Spinal cord (tissue), 10 donors: ENCODE data around the gene PAPOLG. TPM values are rescaled to one million over a fixed set of nuclear protein-coding genes. Genes with fewer than 3 reads are reported as not detected.

Experiments
- DNase-seq, 6 donors: peaks; one replicate each; pipeline versions ENCODE4 v3.0.0 to v3.0.0-alpha.2; 2013 to 2015; ENCODE audit warnings: low spot score in 6 of 6, low read depth in 4 of 6
- H3K27ac ChIP-seq: one replicate; pipeline ENCODE4 v1.5.1; 2013; ENCODE audit warnings: low read depth, low read length, control low read depth
- H3K27me3 ChIP-seq: one replicate; pipeline ENCODE4 v1.6.1; 2013; ENCODE audit warnings: low read length; ENCODE audit not compliant: control insufficient read depth, insufficient read depth
- H3K36me3 ChIP-seq: one replicate; pipeline ENCODE4 v1.6.1; 2013; ENCODE audit warnings: low read length; ENCODE audit not compliant: control insufficient read depth, insufficient read depth
- H3K4me1 ChIP-seq: one replicate; pipeline ENCODE4 v1.6.1; 2013; ENCODE audit warnings: low read length; ENCODE audit not compliant: control insufficient read depth, insufficient read depth
- H3K4me3 ChIP-seq: one replicate; pipeline ENCODE4 v1.5.1; 2013; ENCODE audit warnings: low read depth, low read length, control low read depth
- H3K9me3 ChIP-seq: one replicate; pipeline ENCODE4 v1.6.1; 2013; ENCODE audit warnings: low read length; ENCODE audit not compliant: control insufficient read depth, insufficient read depth
- WGBS: methylation state at CpG from one replicate; pipeline ENCODE4 v1.1.5; 2013; ENCODE audit warnings: missing lambda C conversion rate; ENCODE audit not compliant: insufficient coverage; 5-methylcytosine and 5-hydroxymethylcytosine counted together
- polyA plus RNA-seq, 2 donors: library from polyadenylated mRNA; unstranded; fragments of 120-200 nt; gene quantifications; one replicate each; pipeline ENCODE4 v1.2.1, GENCODE V29; 2013; ENCODE audit not compliant: insufficient read length in 2 of 2
- total RNA-seq, 2 donors: library from RNA; depleted of rRNA in 1 of 2; stranded (reverse); fragments of 120-200 nt in 1 of 2; fragments of >200 nt in 1 of 2; gene quantifications; one replicate each; pipeline versions ENCODE4 v1.2.3 to v1.2.4, GENCODE V29; 2013 to 2014
- donor health status: healthy.

Gene PAPOLG
- total and polyA plus RNA-seq, 4 donors: 18.2 to 31.6 (median 20.5) TPM

GRCh38 chr2:60827369-60827768, 71.3 kb downstream of the PAPOLG start:
- DNase-seq: no peak
- 79% methylated on average over 9 of the region's 9 CpGs for WGBS
- Histone ChIP-seq H3K4me3 (no peak overlapping the region), H3K36me3 (no peaks in the 10 kb centered on the region), H3K4me1 (no peaks in the 10 kb centered on the region), H3K9me3 (no peaks in the 10 kb centered on the region), H3K27ac (no peak overlapping the region), H3K27me3 (no peaks in the 10 kb centered on the region)

- Histone ChIP-seq H3K4me3 (no peak overlapping the region), H3K9me3 (no peaks in the 10 kb centered on the region), H3K4me1 (no peaks in the 10 kb centered on the region), H3K36me3 (no peaks in the 10 kb centered on the region), H3K27me3 (no peaks in the 10 kb centered on the region), H3K27ac (no peak overlapping the region)
- WGBS: 88% methylated on average over 3 of the region's 4 CpGs
- no peak for DNase-seq
These were observed 74.9 kb downstream of the PAPOLG start for GRCh38 chr2:60830991-60831390.

GRCh38 chr2:60831921-60832320, 75.9 kb downstream of the PAPOLG start:
- Histone ChIP-seq H3K4me1 (no peaks in the 10 kb centered on the region), H3K4me3 (no peak overlapping the region), H3K27ac (no peak overlapping the region), H3K27me3 (no peaks in the 10 kb centered on the region), H3K9me3 (no peaks in the 10 kb centered on the region), H3K36me3 (no peaks in the 10 kb centered on the region)
- DNase-seq: no peak

GRCh38 chr2:60832621-60833020, 76.6 kb downstream of the PAPOLG start:
- DNase-seq: no peak
- WGBS: no CpG with 5 or more reads among the region's 2 CpGs

GRCh38 chr2:60834270-60834717, 78.2 kb downstream of the PAPOLG start:
- Histone ChIP-seq H3K4me3 (no peak overlapping the region), H3K4me1 (no peaks in the 10 kb centered on the region), H3K36me3 (no peaks in the 10 kb centered on the region), H3K27ac (no peak overlapping the region), H3K9me3 (no peaks in the 10 kb centered on the region), H3K27me3 (no peaks in the 10 kb centered on the region)
- 100% methylated on average over 1 of the region's 2 CpGs for WGBS
- no peak for DNase-seq

More at GRCh38 chr2:60832621-60833020, 76.6 kb downstream of the PAPOLG start:
- H3K36me3 ChIP-seq: no peaks in the 10 kb centered on the region
- H3K27me3 ChIP-seq: no peaks in the 10 kb centered on the region
- H3K27ac ChIP-seq: no peak overlapping the region
- H3K4me1 ChIP-seq: no peaks in the 10 kb centered on the region
- no peaks in the 10 kb centered on the region for H3K9me3 ChIP-seq
- no peak overlapping the region for H3K4me3 ChIP-seq

- Histone ChIP-seq H3K9me3 (no peaks in the 10 kb centered on the region), H3K4me3 (no peak overlapping the region), H3K36me3 (no peaks in the 10 kb centered on the region), H3K27me3 (no peaks in the 10 kb centered on the region), H3K4me1 (no peaks in the 10 kb centered on the region), H3K27ac (no peak overlapping the region)
- no CpG with 5 or more reads among the region's 3 CpGs for WGBS
- DNase-seq: no peak
These were observed 80.4 kb downstream of the PAPOLG start for GRCh38 chr2:60836491-60836890.

GRCh38 chr2:60837123-60837522, 81.1 kb downstream of the PAPOLG start:
- WGBS: no CpG with 5 or more reads among the region's 1 CpG
- no peak overlapping the region for H3K27ac ChIP-seq
- DNase-seq: no peak
- H3K4me1 ChIP-seq: no peaks in the 10 kb centered on the region
- no peaks in the 10 kb centered on the region for H3K9me3 ChIP-seq
- H3K4me3 ChIP-seq: no peak overlapping the region
- no peaks in the 10 kb centered on the region for H3K36me3 ChIP-seq
- H3K27me3 ChIP-seq: no peaks in the 10 kb centered on the region

- WGBS: no CpG with 5 or more reads among the region's 3 CpGs
- H3K27ac ChIP-seq: no peak overlapping the region
These were observed 82.4 kb downstream of the PAPOLG start for GRCh38 chr2:60838481-60838880.

GRCh38 chr2:60839126-60839813, 83.2 kb downstream of the PAPOLG start:
- Histone ChIP-seq H3K27ac (no peak overlapping the region), H3K27me3 (no peaks in the 10 kb centered on the region), H3K9me3 (no peaks in the 10 kb centered on the region), H3K4me1 (no peaks in the 10 kb centered on the region), H3K36me3 (no peaks in the 10 kb centered on the region), H3K4me3 (no peak overlapping the region)
- WGBS: 31% methylated on average over 4 of the region's 9 CpGs
- DNase-seq: no peak

More at GRCh38 chr2:60838481-60838880, 82.4 kb downstream of the PAPOLG start:
- no peaks in the 10 kb centered on the region for H3K4me1 ChIP-seq
- no peak overlapping the region for H3K4me3 ChIP-seq
- no peaks in the 10 kb centered on the region for H3K36me3 ChIP-seq
- no peaks in the 10 kb centered on the region for H3K27me3 ChIP-seq
- DNase-seq: peak in 1 of 6 donors; percentile 4
- H3K9me3 ChIP-seq: no peaks in the 10 kb centered on the region

GRCh38 chr2:60840880-60841279, 84.8 kb downstream of the PAPOLG start:
- no peak overlapping the region for H3K4me3 ChIP-seq
- no peaks in the 10 kb centered on the region for H3K4me1 ChIP-seq
- no peaks in the 10 kb centered on the region for H3K36me3 ChIP-seq
- H3K27me3 ChIP-seq: no peaks in the 10 kb centered on the region
- DNase-seq: no peak
- 89% methylated on average over 5 of the region's 7 CpGs for WGBS
- no peak overlapping the region for H3K27ac ChIP-seq
- no peaks in the 10 kb centered on the region for H3K9me3 ChIP-seq
